ENCODE results near the gene SCN3A. TPM values are rescaled to one million over a fixed set of nuclear protein-coding genes. Genes with fewer than 3 reads are reported as not detected.

The SCN3A gene
- total and polyA plus RNA-seq, 12 donors = 0.35 to 2.6 (median 0.82) TPM

GRCh38 chr2:165086337-165086736, 117.5 kb downstream of the SCN3A start:
- Histone ChIP-seq H3K36me3 (no peaks in the 10 kb centered on the region), H3K9me3 (peaks cover 0 to 23% (median 12%) of the 10 kb centered on the region in 11 donors), H3K4me3 (no peak overlapping the region), H3K27me3 (no peaks in the 10 kb centered on the region), H3K27ac (no peak overlapping the region), H3K4me1 (no peaks in the 10 kb centered on the region)
- DNase-seq = no peak
- TF ChIP-seq CTCF (IDR thresholded peaks at IDR 0.05) = no peak
- no peak for ATAC-seq
- 94% methylated on average over 2 of the region's 2 CpGs for WGBS, 2 donors
- intact Hi-C loops (cut with DNase I) = no loop called here

- H3K4me1 ChIP-seq = no peaks in the 10 kb centered on the region
- no peak for ATAC-seq
- intact Hi-C loops (cut with DNase I) = no loop called here
- H3K36me3 ChIP-seq = no peaks in the 10 kb centered on the region
- H3K27me3 ChIP-seq = no peaks in the 10 kb centered on the region
- TF ChIP-seq CTCF (IDR thresholded peaks at IDR 0.05) = no peak
- no peak overlapping the region for H3K4me3 ChIP-seq
- no peak overlapping the region for H3K27ac ChIP-seq
- no peak for DNase-seq
- peaks cover 0 to 26% (median 12%) of the 10 kb centered on the region in 11 donors for H3K9me3 ChIP-seq
- WGBS, 2 donors = 74 to 79% methylated on average over 4 of the region's 4 CpGs
Observed at GRCh38 chr2:165083326-165083725, 120.5 kb downstream of the SCN3A start.

GRCh38 chr2:165082479-165082878, 121.4 kb downstream of the SCN3A start:
- ATAC-seq (no peak), DNase-seq (no peak)
- Histone ChIP-seq H3K27me3 (no peaks in the 10 kb centered on the region), H3K9me3 (peaks cover 0 to 26% (median 12%) of the 10 kb centered on the region in 11 donors), H3K36me3 (no peaks in the 10 kb centered on the region), H3K27ac (no peak overlapping the region), H3K4me1 (no peaks in the 10 kb centered on the region), H3K4me3 (no peak overlapping the region)
- intact Hi-C loops (cut with DNase I) = no loop called here
- TF ChIP-seq CTCF (IDR thresholded peaks at IDR 0.05) = no peak

GRCh38 chr2:165081276-165081675, 122.6 kb downstream of the SCN3A start:
- H3K4me3 ChIP-seq = no peak overlapping the region
- H3K9me3 ChIP-seq = peaks cover 0 to 26% (median 12%) of the 10 kb centered on the region in 11 donors
- no peaks in the 10 kb centered on the region for H3K4me1 ChIP-seq
- DNase-seq (no peak), ATAC-seq (no peak)
- H3K36me3 ChIP-seq = no peaks in the 10 kb centered on the region
- intact Hi-C loops (cut with DNase I) = no loop called here
- H3K27ac ChIP-seq = no peak overlapping the region
- H3K27me3 ChIP-seq = no peaks in the 10 kb centered on the region
- TF ChIP-seq CTCF (IDR thresholded peaks at IDR 0.05) = no peak

GRCh38 chr2:165079432-165079831, 124.4 kb downstream of the SCN3A start:
- no peaks in the 10 kb centered on the region for H3K4me1 ChIP-seq
- DNase-seq = no peak
- 64 to 67% methylated on average over 4 of the region's 4 CpGs for WGBS, 2 donors
- H3K9me3 ChIP-seq = peaks cover 0 to 38% (median 12%) of the 10 kb centered on the region in 11 donors
- ATAC-seq = no peak
- no peaks in the 10 kb centered on the region for H3K27me3 ChIP-seq
- intact Hi-C loops (cut with DNase I) = no loop called here
- no peaks in the 10 kb centered on the region for H3K36me3 ChIP-seq
- no peak for TF ChIP-seq CTCF (IDR thresholded peaks at IDR 0.05)
- H3K27ac ChIP-seq = no peak overlapping the region
- H3K4me3 ChIP-seq = no peak overlapping the region

All from heart right ventricle (tissue), 16 donors.